ENCODE results near the gene PARD6B.
"Not testable (repeated sequence)": the region's sequence is repeated elsewhere in the genome, so short reads cannot be mapped to it uniquely, and the experiment has no call there.

DNA sequence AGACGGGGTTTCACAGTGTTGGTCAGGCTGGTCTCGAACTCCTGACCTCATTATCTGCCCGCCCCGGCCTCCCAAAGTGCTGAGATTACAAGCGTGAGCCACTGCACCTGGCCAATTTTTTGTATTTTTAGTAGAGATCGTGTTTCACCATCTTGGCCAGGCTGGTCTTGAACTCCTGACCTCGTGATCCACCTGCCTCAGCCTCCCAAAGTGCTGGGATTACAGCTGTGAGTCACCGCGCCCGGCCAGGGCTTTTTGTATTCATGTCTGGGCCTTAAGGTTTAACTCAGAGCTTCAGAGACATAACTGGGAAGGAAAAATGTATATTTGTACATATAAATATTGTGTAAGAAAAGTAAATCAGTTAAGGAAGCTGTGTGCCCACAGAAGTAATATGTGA, 33.9 kb downstream of the PARD6B start:
- TF ChIP-seq CTCF, POLR2AphosphoS5, POLR2A (IDR thresholded peaks at IDR 0.05): not testable (repeated sequence)

Measured in breast epithelium (tissue), 3 donors.